ENCODE data around the gene RBM38. TPM values are rescaled to one million over a fixed set of nuclear protein-coding genes. Genes with fewer than 3 reads are reported as not detected.

Gene RBM38
- total and polyA plus RNA-seq, 2 donors from 2014 or later: 16.8 to 18.0 TPM

- Histone ChIP-seq H3K27ac (ENCODE audit: low read depth in 2 of 2, low read length in 2 of 2) (no peak overlapping the region), H3K4me3 (ENCODE audit: low read length in 3 of 3) (no peak overlapping the region), H3K4me1 (ENCODE audit: control insufficient read depth in 2 of 3, insufficient read depth in 2 of 3, low read depth in 1 of 3, low read length in 3 of 3) (no peaks in the 10 kb centered on the region), H3K9ac (ENCODE audit: low read length in 3 of 3) (no peak overlapping the region), H3K36me3 (ENCODE audit: control insufficient read depth in 2 of 3, insufficient read depth in 3 of 3, low read length in 3 of 3) (no peaks in the 10 kb centered on the region), H3K27me3 (ENCODE audit: control insufficient read depth, insufficient read depth, low read length) (no peaks in the 10 kb centered on the region), H3K9me3 (ENCODE audit: control insufficient read depth in 2 of 3, insufficient read depth in 1 of 3, low read length in 3 of 3) (peaks cover 0 to 3% (median 0%) of the 10 kb centered on the region in 3 donors)
- TF ChIP-seq CTCF (IDR thresholded peaks at IDR 0.05; ENCODE audit: borderline replicate concordance, extremely low read depth, insufficient read depth): no peak
- intact Hi-C loops (cut with DNase I): no loop called here
- no peak for FAIRE-seq
- DNase-seq: peak in 1 of 5 donors; percentile 49
These were observed 54.1 kb downstream of the RBM38 start for GRCh38 chr20:57445298-57445697.

- TF ChIP-seq CTCF (IDR thresholded peaks at IDR 0.05; ENCODE audit: borderline replicate concordance, extremely low read depth, insufficient read depth): no peak
- Histone ChIP-seq H3K4me3 (ENCODE audit: low read length in 3 of 3) (no peak overlapping the region), H3K27me3 (ENCODE audit: control insufficient read depth, insufficient read depth, low read length) (no peaks in the 10 kb centered on the region), H3K27ac (ENCODE audit: low read depth in 2 of 2, low read length in 2 of 2) (no peak overlapping the region), H3K9me3 (ENCODE audit: control insufficient read depth in 2 of 3, insufficient read depth in 1 of 3, low read length in 3 of 3) (peaks cover 0 to 3% (median 0%) of the 10 kb centered on the region in 3 donors), H3K9ac (ENCODE audit: low read length in 3 of 3) (no peak overlapping the region), H3K36me3 (ENCODE audit: control insufficient read depth in 2 of 3, insufficient read depth in 3 of 3, low read length in 3 of 3) (no peaks in the 10 kb centered on the region), H3K4me1 (ENCODE audit: control insufficient read depth in 2 of 3, insufficient read depth in 2 of 3, low read depth in 1 of 3, low read length in 3 of 3) (no peaks in the 10 kb centered on the region)
- DNase-seq (no peak), FAIRE-seq (no peak)
- intact Hi-C loops (cut with DNase I): no loop called here
These were observed 54.6 kb downstream of the RBM38 start for GRCh38 chr20:57445774-57446173.

DNA sequence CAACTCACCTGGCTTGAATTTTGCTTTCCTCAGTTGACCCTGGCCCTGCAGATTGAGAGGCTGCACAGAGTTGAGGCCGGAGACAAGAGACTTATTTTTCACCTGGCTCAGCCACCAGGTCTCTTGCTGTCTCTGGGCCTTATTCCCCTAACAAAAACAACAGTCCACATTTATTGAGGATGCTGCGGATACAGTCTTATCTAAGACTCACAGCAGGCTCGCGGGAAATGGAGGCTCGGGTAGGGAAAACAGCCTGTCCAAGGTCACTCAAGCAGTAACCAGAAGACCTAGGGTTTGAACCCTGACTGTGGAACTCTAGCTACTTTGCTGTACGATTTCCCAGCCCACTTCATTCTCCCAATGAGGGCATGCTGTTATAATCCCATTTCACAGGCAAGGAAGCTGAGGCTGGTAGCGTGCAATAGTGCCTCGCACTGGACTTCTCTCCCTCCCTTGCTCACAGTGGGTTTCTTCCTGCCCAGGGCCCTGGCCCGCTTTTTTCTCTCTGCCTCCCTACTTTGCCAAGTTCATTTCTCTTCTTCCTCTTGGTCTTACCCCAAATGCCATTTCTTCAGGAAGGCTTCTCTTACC lies 57.7 kb downstream of the RBM38 start:
- FAIRE-seq: no peak

More for the DNA sequence above, 57.7 kb downstream of the RBM38 start:
- no peak overlapping the region for H3K27ac ChIP-seq (ENCODE audit: low read depth in 2 of 2, low read length in 2 of 2)
- H3K9me3 ChIP-seq (ENCODE audit: control insufficient read depth in 2 of 3, insufficient read depth in 1 of 3, low read length in 3 of 3): peaks cover 0 to 3% (median 0%) of the 10 kb centered on the region in 3 donors
- no peak for TF ChIP-seq CTCF (IDR thresholded peaks at IDR 0.05; ENCODE audit: borderline replicate concordance, extremely low read depth, insufficient read depth)
- H3K36me3 ChIP-seq (ENCODE audit: control insufficient read depth in 2 of 3, insufficient read depth in 3 of 3, low read length in 3 of 3): no peaks in the 10 kb centered on the region
- intact Hi-C loops (cut with DNase I): no loop called here
- no peak overlapping the region for H3K4me3 ChIP-seq (ENCODE audit: low read length in 3 of 3)
- no peak for DNase-seq
- H3K4me1 ChIP-seq (ENCODE audit: control insufficient read depth in 2 of 3, insufficient read depth in 2 of 3, low read depth in 1 of 3, low read length in 3 of 3): peaks cover 0 to 2% (median 0%) of the 10 kb centered on the region in 3 donors
- no peak overlapping the region for H3K9ac ChIP-seq (ENCODE audit: low read length in 3 of 3)
- no peaks in the 10 kb centered on the region for H3K27me3 ChIP-seq (ENCODE audit: control insufficient read depth, insufficient read depth, low read length)

Measured in kidney (tissue), 14 donors.